K562 (cell line): ENCODE data around the gene HOXD9. TPM values are rescaled to one million over a fixed set of nuclear protein-coding genes. Genes with fewer than 3 reads are reported as not detected.

ENCODE experiments used
- BCOR ChIP-seq: fragments of 450-650 bp; IDR thresholded peaks from 2 replicates; pipeline ENCODE4 v1.6.1; 2016
- GATAD2B ChIP-seq: fragments of 450-650 bp; IDR thresholded peaks from 2 replicates; pipeline ENCODE4 v1.6.1; 2017; ENCODE audit warnings: mild to moderate bottlenecking, borderline replicate concordance
- HMG20A ChIP-seq: fragments of 450-650 bp; formaldehyde crosslinking; conservative IDR thresholded peaks from 2 replicates; pipeline ENCODE4 v1.4.0; 2020; ENCODE audit warnings: mild to moderate bottlenecking, mixed read lengths
- NR4A1 ChIP-seq, 2 experiments: fragments of 250-450 bp in 1 of 2; fragments of 450-650 bp in 1 of 2; sonication (Bioruptor Pico) in 1 of 2; IDR thresholded peaks; 2 replicates each; pipeline versions ENCODE4 v1.4.0 to v1.6.1; 2016 to 2020; ENCODE audit warnings: mild to moderate bottlenecking in 2 of 2, missing compliant biosample characterization in 1 of 2, missing genetic modification characterization in 1 of 2, moderate library complexity in 1 of 2
- PPARD ChIP-seq: fragments of 250-450 bp; sonication (Bioruptor Pico); IDR thresholded peaks from 2 replicates; pipeline ENCODE4 v1.8.0; 2022; ENCODE audit warnings: inconsistent platforms, mild to moderate bottlenecking, moderate library complexity
- RBM14 ChIP-seq: fragments of 200-400 bp; formaldehyde crosslinking; IDR thresholded peaks from 2 replicates; pipeline ENCODE4 v1.6.1; 2018; ENCODE audit warnings: low read depth, mild to moderate bottlenecking, low read length, moderate library complexity, borderline replicate concordance; ENCODE audit not compliant: insufficient read depth
- RUNX1 ChIP-seq: sonication (generic); IDR thresholded peaks from 2 replicates; pipeline ENCODE4 v1.6.1; 2016; ENCODE audit warnings: antibody characterized with exemption, low read depth
- STAT5B ChIP-seq: fragments of 250-450 bp; sonication (Bioruptor Pico); IDR thresholded peaks from 2 replicates; pipeline ENCODE4 v1.8.0; 2021; ENCODE audit warnings: mild to moderate bottlenecking, inconsistent platforms
- TFAM ChIP-seq: fragments of 250-450 bp; sonication (Bioruptor Pico); conservative IDR thresholded peaks from 2 replicates; pipeline ENCODE4 v1.5.0; 2021; ENCODE audit warnings: mild to moderate bottlenecking, moderate library complexity
- U2AF2 ChIP-seq: fragments of 200-400 bp; formaldehyde crosslinking; optimal IDR thresholded peaks from 2 replicates; pipeline ENCODE3; 2017; ENCODE audit warnings: low read depth, mild to moderate bottlenecking, low read length
- ZFP91 ChIP-seq: sonication (generic); formaldehyde crosslinking; IDR thresholded peaks from 2 replicates; pipeline ENCODE4 v1.8.0; 2022; ENCODE audit warnings: mild to moderate bottlenecking, missing genetic modification reagents
- ZFX ChIP-seq: sonication (generic); formaldehyde crosslinking; IDR thresholded peaks from 2 replicates; pipeline ENCODE4 v1.8.0; 2022; ENCODE audit warnings: mild to moderate bottlenecking, missing genetic modification reagents, moderate library complexity
- ZNF3 ChIP-seq: fragments of 250-450 bp; sonication (Bioruptor Pico); IDR thresholded peaks from 2 replicates; pipeline ENCODE4 v1.5.0; 2021; ENCODE audit warnings: mild to moderate bottlenecking, moderate library complexity
- ZNF408 ChIP-seq: fragments of 250-450 bp; sonication (Bioruptor Pico); IDR thresholded peaks from 2 replicates; pipeline ENCODE4 v1.4.0; 2020; ENCODE audit warnings: low read depth, mild to moderate bottlenecking, moderate library complexity
- polyA plus RNA-seq, 8 experiments: library from polyadenylated mRNA; depleted of rRNA in 4 of 8; stranded (reverse) in 5 of 8; unstranded in 3 of 8; fragments of >200 nt; fragmentation: Nextera tagmentation in 2 of 8; fragmentation: Illumina TruSeq in 1 of 8; extraction: Ambion mirVana in 2 of 8; extraction: Trizol in 1 of 8; gene quantifications; 2 replicates each; pipeline versions ENCODE4 v1.2.1 to v1.2.3, GENCODE V29; 2011 to 2014; ENCODE audit warnings: inconsistent platforms in 1 of 8, missing spikeins in 1 of 8
- total RNA-seq, 7 experiments: library from RNA; depleted of rRNA in 6 of 7; stranded (reverse); fragments of >200 nt in 6 of 7; fragmentation: Illumina TruSeq in 2 of 7; extraction: Trizol in 2 of 7; gene quantifications; 2 replicates each; pipeline versions ENCODE4 v1.2.1 to v1.2.3, GENCODE V29; 2011 to 2021; ENCODE audit warnings: low replicate concordance in 1 of 7
- TF ChIP-seq, protein P1 (sequence below): fragments of 450-650 bp; IDR thresholded peaks from 2 replicates; pipeline ENCODE4 v1.6.1; 2016; ENCODE audit warnings: borderline replicate concordance
- TF ChIP-seq, protein P2 (sequence below): sonication (generic); formaldehyde crosslinking; IDR thresholded peaks from 2 replicates; pipeline ENCODE4 v1.8.0; 2022; ENCODE audit warnings: missing genetic modification reagents, mild to moderate bottlenecking, moderate library complexity, borderline replicate concordance
- TF ChIP-seq, protein P3 (sequence below): fragments of 450-650 bp; IDR thresholded peaks from 2 replicates; pipeline ENCODE4 v1.6.1; 2016; ENCODE audit warnings: antibody characterized with exemption
- TF ChIP-seq, protein P4 (sequence below): fragments of 250-450 bp; sonication (Bioruptor Pico); IDR thresholded peaks from 2 replicates; pipeline ENCODE4 v1.4.0; 2020; ENCODE audit warnings: mild to moderate bottlenecking
- TF ChIP-seq, protein P5 (sequence below): sonication (generic); formaldehyde crosslinking; IDR thresholded peaks from 2 replicates; pipeline ENCODE4 v1.8.1; 2022; ENCODE audit warnings: missing genetic modification reagents

The HOXD9 gene
- total and polyA plus RNA-seq, 9 of the 15 experiments (the other 6 are each of a cell fraction or from before 2014, with no cell fraction given) = not detected

DNA sequence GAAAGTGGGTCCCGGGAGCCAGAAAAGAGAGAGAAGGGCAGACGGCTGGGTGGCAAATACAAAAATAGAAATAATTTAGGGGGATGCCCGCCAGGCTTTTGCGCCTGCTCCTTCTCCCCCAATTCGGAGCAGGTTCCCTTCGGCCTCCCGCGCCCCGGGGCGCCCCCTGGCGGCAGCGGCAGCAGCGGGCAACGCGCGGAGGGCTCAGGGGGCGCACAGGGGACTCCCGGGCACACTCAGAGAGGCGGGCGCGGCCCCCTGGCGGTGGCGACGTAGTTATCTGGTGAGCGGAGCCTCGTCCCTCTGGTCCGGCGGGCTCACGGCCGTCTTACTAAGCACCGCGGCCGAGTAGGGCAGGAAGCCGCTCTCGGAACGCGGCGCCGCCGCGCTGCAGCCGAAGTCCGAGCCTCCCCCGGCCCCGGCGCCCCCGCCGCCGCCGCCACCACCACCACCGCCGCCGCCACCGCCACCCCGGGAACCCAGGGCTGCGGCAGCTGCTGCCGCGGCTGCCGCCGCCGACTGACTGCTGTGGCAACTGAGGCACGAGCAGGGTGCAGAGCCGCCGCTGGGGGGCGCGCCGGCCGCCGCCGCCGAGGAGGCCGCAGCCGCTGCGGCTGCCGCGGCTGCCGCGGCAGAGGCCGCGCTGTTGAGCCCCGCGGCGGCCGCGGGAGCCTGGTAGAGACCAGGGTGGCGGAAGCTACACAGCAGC is 42.5 kb upstream of the HOXD9 start (continued):
- TF ChIP-seq U2AF2 (no peak), HMG20A (CRISPR knock-in tag) (no peak), ZFX (CRISPR knock-in tag) (peak; percentile 9; the same call in 1 of the 2 replicates), ZFP91 (CRISPR knock-in tag) (no peak), BCOR (no peak), RBM14 (no peak), ZNF3 (CRISPR knock-in tag) (no peak), ZNF408 (no peak), PPARD (CRISPR knock-in tag) (no peak), RUNX1 (no peak), TFAM (CRISPR knock-in tag) (no peak), STAT5B (CRISPR knock-in tag) (no peak), GATAD2B (no peak; the same call in 1 of the 2 replicates), NR4A1 (CRISPR knock-in tag; IDR thresholded peaks at IDR 0.05) (no peak), NR4A1 (tag; IDR thresholded peaks at IDR 0.05) (no peak)
- TF ChIP-seq, protein P1, sequence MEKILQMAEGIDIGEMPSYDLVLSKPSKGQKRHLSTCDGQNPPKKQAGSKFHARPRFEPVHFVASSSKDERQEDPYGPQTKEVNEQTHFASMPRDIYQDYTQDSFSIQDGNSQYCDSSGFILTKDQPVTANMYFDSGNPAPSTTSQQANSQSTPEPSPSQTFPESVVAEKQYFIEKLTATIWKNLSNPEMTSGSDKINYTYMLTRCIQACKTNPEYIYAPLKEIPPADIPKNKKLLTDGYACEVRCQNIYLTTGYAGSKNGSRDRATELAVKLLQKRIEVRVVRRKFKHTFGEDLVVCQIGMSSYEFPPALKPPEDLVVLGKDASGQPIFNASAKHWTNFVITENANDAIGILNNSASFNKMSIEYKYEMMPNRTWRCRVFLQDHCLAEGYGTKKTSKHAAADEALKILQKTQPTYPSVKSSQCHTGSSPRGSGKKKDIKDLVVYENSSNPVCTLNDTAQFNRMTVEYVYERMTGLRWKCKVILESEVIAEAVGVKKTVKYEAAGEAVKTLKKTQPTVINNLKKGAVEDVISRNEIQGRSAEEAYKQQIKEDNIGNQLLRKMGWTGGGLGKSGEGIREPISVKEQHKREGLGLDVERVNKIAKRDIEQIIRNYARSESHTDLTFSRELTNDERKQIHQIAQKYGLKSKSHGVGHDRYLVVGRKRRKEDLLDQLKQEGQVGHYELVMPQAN = no peak
- TF ChIP-seq, protein P2, sequence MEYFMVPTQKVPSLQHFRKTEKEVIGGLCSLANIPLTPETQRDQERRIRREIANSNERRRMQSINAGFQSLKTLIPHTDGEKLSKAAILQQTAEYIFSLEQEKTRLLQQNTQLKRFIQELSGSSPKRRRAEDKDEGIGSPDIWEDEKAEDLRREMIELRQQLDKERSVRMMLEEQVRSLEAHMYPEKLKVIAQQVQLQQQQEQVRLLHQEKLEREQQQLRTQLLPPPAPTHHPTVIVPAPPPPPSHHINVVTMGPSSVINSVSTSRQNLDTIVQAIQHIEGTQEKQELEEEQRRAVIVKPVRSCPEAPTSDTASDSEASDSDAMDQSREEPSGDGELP (CRISPR knock-in tag) = peak; percentile 44; the same call in 1 of the 2 replicates
- TF ChIP-seq, protein P3, sequence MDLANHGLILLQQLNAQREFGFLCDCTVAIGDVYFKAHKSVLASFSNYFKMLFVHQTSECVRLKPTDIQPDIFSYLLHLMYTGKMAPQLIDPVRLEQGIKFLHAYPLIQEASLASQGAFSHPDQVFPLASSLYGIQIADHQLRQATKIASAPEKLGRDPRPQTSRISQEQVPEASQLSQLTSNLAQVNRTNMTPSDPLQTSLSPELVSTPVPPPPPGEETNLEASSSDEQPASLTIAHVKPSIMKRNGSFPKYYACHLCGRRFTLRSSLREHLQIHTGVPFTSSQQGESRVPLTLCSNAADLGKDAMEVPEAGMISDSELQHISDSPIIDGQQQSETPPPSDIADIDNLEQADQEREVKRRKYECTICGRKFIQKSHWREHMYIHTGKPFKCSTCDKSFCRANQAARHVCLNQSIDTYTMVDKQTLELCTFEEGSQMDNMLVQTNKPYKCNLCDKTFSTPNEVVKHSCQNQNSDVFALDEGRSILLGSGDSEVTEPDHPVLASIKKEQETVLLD = no peak
- TF ChIP-seq, protein P4, sequence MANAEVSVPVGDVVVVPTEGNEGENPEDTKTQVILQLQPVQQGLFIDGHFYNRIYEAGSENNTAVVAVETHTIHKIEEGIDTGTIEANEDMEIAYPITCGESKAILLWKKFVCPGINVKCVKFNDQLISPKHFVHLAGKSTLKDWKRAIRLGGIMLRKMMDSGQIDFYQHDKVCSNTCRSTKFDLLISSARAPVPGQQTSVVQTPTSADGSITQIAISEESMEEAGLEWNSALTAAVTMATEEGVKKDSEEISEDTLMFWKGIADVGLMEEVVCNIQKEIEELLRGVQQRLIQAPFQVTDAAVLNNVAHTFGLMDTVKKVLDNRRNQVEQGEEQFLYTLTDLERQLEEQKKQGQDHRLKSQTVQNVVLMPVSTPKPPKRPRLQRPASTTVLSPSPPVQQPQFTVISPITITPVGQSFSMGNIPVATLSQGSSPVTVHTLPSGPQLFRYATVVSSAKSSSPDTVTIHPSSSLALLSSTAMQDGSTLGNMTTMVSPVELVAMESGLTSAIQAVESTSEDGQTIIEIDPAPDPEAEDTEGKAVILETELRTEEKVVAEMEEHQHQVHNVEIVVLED (CRISPR knock-in tag) = no peak
- TF ChIP-seq, protein P5, sequence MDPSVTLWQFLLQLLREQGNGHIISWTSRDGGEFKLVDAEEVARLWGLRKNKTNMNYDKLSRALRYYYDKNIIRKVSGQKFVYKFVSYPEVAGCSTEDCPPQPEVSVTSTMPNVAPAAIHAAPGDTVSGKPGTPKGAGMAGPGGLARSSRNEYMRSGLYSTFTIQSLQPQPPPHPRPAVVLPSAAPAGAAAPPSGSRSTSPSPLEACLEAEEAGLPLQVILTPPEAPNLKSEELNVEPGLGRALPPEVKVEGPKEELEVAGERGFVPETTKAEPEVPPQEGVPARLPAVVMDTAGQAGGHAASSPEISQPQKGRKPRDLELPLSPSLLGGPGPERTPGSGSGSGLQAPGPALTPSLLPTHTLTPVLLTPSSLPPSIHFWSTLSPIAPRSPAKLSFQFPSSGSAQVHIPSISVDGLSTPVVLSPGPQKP (CRISPR knock-in tag) = no peak
